H1 (cell line): ENCODE data around the gene INSIG1. TPM values are rescaled to one million over a fixed set of nuclear protein-coding genes. Genes with fewer than 3 reads are reported as not detected.

ENCODE experiments used
- EP300 ChIP-seq, 2 experiments: IDR thresholded peaks; 1 replicate in 1 of 2; 2 replicates in 1 of 2; pipeline ENCODE4 v1.6.1; 2011 to 2012; ENCODE audit warnings: low read depth in 2 of 2, low read length in 2 of 2, mild to moderate bottlenecking in 2 of 2, borderline replicate concordance in 1 of 2, inconsistent platforms in 1 of 2, moderate library complexity in 1 of 2
- EZH2 ChIP-seq: fragments of 200-600 bp; sonication (generic); IDR thresholded peaks from 2 replicates; pipeline ENCODE4 v1.7.1; 2012; ENCODE audit warnings: low read depth, mild to moderate bottlenecking, moderate library complexity, low read length, inconsistent platforms; ENCODE audit not compliant: severe bottlenecking
- RNF2 ChIP-seq: fragments of 200-900, 300-1000 bp; sonication (generic); IDR thresholded peaks from 2 replicates; pipeline ENCODE4 v1.7.1; 2016; ENCODE audit warnings: borderline replicate concordance, low read depth, mild to moderate bottlenecking, antibody characterized with exemption, low read length; ENCODE audit not compliant: poor library complexity, severe bottlenecking; ENCODE audit errors: missing control alignments
- SP2 ChIP-seq: IDR thresholded peaks from 2 replicates; pipeline ENCODE4 v1.6.1; 2012; ENCODE audit warnings: mild to moderate bottlenecking, low read length, inconsistent platforms
- SRF ChIP-seq: IDR thresholded peaks from 2 replicates; pipeline ENCODE4 v1.6.1; 2011; ENCODE audit warnings: mild to moderate bottlenecking, low read depth, low read length, moderate library complexity
- TEAD4 ChIP-seq: IDR thresholded peaks from 2 replicates; pipeline ENCODE4 v1.6.1; 2012; ENCODE audit warnings: low read depth, low read length, inconsistent platforms, mixed read lengths
- polyA plus RNA-seq, 7 experiments: library from polyadenylated mRNA; depleted of rRNA in 3 of 7; stranded (reverse) in 5 of 7; unstranded in 2 of 7; fragments of >200 nt in 5 of 7; fragments of 200-250 nt in 2 of 7; gene quantifications; 1 replicate in 5 of 7; 2 replicates in 1 of 7; 4 replicates in 1 of 7; pipeline versions ENCODE4 v1.2.1 to v1.2.3, GENCODE V29; 2011 to 2013; ENCODE audit warnings: missing spikeins in 2 of 7, mixed read lengths in 2 of 7
- total RNA-seq: library from RNA; stranded (reverse); fragmentation: NEBNext Ultra II Directional; extraction: Animal tissue kit (Norgen Biotek cat#: 25700); gene quantifications from 2 replicates; pipeline ENCODE4 v1.2.1, GENCODE V29; 2021
- TF ChIP-seq, protein P1 (sequence below): IDR thresholded peaks from 2 replicates; pipeline ENCODE4 v1.6.1; 2011; ENCODE audit warnings: low read depth, mild to moderate bottlenecking, low read length; ENCODE audit not compliant: insufficient read depth

Gene INSIG1
- total and polyA plus RNA-seq, 2 of the 8 experiments (the other 6 are each of a cell fraction or from before 2014, with no cell fraction given): 40.0 to 58.4 TPM

GRCh38 chr7:155292680-155293226 lies 4.9 kb upstream of the INSIG1 start (continued):
- TF ChIP-seq EZH2: no peak
- TF ChIP-seq TEAD4: no peak
- TF ChIP-seq EP300 (IDR thresholded peaks at IDR 0.05; ENCODE audit: borderline replicate concordance in 1 of 2, low read depth in 2 of 2, low read length in 2 of 2): no peak
- no peak for TF ChIP-seq SP2
- TF ChIP-seq, protein P1, sequence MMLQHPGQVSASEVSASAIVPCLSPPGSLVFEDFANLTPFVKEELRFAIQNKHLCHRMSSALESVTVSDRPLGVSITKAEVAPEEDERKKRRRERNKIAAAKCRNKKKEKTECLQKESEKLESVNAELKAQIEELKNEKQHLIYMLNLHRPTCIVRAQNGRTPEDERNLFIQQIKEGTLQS: no peak
- TF ChIP-seq RNF2: no peak
- TF ChIP-seq SRF: no peak
